NCI-H526 (cell line): ENCODE measurements around the gene KLC1.
A peak's percentile ranks its signal among the peaks of the same experiment; 100 is the strongest.
"Not testable (repeated sequence)": the region's sequence is repeated elsewhere in the genome, so short reads cannot be mapped to it uniquely, and the experiment has no call there.

Experiments
- DNase-seq, 2 experiments: peaks; one replicate each; lab custom pipeline; 2025; lab: John Stamatoyannopoulos, UW

Gene KLC1

DNA sequence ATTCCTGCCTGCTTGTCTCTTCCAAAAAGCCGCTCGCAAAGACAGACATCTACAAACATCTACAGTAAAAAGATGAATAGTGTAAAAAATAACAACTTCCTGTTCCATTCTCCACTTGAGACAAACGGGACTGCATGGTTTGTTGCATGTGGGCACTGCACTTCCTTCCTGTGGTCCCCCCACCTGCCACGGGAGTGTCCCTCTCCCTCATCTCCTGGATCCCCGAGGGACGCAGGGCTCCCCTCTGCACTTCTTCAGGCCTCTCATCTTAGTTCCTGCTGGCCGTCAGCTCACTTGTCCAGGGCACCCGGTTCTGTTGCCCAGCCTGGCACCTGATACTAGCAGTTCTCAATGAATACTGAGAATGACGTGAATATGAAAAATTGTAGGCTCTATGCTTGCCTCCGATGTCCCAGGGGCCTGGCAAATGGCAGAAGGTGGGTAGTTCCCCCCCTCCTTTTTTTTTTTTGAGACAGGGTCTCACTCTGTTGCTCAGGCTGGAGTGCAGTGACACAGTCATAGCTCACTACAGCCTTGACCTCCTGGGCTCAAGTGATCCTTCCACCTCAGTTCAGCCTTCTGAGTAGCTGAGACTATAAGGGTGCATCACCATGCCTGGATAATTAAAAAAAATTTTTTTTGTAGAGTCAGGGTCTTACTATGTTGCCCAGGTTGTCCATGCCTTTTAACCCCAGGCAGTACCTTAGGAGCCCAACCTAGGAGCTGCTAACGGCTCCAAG is 3.5 kb upstream of the KLC1 start:
- no peak for DNase-seq

DNA sequence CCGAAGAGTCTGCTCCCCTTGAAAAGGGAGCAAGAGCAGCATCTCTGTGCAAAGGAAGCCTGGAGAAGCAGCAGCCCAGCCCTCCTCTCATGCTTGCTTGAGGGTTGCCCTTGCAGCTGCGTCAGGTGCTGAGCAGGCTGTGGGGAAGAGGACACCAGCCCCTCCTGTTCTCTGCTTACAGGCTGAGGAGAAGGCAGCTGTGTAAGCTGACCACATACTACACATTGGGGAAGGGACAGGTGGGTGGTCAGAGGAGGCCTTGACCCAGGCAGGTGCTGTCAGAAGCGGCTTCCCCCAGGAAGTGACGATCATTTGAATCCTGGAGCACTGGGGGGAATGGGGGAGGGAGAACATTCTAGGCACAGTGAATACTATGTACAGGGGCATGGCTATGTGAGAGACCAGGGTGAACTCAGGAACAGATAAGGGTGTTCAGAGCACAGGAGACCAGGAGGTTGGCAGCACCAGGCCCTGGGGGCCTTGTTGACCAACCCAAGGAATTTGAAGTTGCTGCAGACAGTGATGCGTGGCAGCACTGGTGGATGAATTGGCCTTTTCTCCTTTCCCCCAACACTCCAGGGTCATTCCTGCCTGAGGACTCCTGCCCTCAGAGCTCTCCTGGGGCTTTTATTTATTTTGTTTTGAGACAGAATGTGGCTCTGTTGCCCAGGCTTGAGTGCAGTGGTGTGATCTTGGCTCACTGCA is 2.7 kb upstream of the KLC1 start:
- no peak for DNase-seq

DNA sequence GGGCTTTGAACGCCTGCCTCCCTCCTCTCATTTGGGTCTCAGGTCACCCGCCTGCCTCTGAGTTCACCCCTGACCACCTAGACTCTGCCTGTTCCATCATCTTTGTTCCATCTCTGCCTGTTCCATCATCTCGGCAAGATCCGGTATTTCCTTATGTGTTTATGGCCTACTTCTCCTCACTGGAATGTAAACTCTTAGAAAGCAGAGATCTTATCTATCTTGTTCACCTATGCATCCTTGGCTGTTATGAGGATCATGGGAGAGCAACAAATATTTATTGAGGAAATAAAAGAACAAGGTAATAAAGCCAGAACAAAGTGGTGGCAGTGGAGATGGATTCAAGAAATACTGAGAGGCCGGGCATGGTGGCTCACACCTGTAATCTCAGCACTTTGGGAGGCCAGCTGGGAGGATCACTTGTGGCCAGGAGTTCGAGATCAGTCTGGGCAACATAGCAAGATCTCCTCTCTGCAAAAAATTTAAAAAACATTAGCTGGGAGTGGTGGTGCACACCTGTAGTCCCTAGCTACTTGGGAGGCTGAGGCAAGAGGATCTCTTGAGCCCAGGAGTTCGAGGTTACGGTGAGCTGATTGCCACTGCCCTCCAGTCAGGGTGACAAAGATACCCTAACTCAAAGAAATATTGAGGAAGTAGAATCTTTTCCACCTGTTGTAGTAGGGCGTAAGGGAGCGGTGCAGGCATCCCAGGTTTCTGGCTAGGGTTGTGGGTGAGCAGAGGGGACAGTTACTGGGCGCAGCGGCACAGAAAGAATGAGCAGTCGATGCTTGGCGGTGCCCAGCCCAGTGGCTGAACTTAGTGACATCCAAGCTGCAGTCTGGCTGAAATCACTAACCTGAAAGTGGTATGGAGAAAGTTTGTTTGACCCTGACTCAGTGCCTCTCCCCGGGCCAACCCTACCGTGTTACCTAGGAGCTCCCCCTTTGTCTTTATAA is 1.7 kb upstream of the KLC1 start:
- DNase-seq = no peak

DNA sequence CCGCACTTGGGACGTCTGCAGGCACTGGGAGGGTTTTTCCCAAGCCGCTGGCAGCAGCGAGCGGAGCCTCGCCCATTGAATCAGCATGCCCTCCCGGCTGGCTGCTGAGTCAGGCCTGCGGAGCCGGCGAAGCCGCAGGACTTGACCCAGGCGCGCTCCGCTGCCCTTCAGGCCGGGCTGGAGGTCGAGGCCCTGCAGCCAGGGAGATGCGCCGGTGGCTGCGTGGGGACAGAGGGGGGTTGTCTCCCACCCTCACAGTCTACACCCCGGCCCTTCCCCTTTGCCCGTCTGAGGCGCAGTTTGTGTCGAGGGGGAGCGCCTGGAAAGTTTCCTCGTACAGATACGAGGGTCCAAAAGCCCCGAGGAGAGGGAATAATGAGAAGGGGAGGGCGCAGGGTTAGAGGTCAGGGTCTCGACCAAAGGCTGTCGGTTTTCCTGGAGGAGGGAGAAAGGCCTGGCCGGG is 759 bp upstream of the KLC1 start:
- DNase-seq = peak in 1 of 2 experiments; percentile 30

DNA sequence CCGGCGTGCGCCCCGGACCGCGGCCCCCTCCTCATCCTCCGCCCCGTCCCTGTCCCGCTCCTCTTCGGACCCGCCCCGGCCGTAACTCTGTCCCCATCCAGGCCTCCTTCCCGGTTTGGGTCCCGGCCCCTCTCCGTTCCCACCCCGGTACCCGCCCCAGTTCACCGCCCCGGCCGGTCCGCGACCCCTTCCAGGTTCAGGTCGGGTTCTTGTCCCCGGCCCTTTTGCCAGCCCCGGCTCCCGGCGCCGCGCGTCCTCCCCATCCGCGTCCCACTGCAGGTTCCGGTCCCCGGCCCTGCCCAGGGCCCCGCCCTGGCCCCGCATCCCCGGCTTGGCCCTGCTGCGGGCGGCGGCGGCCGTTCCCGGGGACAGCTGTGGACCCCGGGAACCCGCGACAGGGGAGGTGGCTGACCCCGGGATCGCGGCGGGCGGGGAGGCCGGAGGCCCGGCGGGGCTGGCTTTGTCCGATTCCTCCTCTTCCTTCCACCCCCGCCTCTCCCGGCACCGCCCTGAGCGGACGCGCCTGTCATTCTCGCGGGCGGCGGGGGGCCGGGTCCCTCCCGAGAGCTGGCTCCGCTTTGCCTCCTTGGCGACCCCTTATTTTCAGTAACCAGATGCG is 601 bp downstream of the KLC1 start:
- peak in 1 of 2 experiments; percentile 43 for DNase-seq

DNA sequence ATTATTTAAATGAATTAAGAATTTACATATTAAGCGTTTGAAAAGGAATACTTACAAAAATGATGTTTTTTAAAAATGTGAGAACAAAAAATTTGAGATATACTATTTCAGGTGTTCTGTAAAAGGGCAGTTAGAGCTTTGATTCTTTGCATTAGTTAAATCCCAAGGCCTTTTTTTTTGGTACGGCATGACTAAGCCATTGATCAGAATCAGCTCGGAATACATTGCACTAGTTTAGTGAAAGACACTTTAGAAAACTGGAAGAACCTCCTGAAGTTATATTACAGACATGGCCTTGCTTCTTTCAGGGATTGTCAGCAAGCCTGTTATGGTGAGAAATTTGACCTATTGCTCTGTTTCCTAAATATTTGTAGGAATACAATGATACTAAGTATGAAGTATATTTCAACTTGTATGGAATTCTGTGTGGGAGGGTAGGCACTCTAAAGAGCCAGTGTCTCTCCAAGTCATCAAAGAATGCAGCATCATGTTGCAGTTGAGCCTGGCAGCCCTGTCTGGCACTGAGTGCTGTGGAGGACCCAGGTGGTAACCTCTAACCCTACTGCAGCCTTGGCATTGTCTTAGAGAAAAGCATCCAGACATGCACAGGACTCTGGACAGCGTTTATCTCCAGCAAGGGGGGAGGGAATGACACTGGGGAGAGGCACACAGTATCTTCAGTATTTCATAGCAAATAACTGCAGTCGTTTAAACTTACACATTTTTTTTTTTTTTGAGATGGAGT is 1.5 kb downstream of the KLC1 start:
- DNase-seq = no peak

DNA sequence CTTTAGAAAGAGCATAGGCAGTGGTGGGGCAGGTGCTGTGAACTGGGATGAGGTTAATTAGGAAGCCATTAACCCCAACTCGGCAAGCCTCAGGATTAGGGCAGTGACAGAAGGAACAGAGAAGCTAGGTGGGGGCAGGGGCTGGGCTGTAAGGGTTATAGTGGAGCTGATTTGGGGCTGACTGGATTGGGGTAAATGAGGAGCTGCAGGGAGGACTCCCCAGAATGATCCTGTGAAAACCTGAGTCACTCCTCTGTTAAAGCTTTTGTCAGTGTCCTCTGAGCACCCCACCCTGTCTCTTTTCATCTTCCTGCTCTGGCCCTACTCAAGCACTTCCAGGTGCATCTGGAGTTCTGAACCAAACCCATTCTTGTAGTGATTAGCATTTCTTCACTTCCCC is 4.4 kb downstream of the KLC1 start:
- no peak for DNase-seq

DNA sequence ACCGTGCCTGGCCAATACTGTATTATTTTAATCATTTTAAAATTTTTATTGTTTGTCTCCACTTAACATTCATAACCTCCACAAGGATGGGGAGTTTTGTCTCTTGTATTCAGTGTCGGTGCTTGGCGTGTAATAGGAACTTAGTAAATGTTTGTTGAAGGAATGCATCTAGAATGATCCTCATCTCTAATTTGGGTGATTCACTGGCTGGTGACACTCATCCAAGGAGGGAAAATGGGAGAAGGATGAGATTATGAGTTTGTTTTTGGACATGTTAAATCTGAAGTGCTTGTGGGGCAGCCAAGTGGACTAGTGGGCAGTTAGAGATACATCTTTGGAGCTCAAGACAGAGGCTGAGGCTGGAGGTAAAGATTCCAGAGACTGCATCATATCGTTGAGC is 5.1 kb downstream of the KLC1 start:
- DNase-seq = no peak

DNA sequence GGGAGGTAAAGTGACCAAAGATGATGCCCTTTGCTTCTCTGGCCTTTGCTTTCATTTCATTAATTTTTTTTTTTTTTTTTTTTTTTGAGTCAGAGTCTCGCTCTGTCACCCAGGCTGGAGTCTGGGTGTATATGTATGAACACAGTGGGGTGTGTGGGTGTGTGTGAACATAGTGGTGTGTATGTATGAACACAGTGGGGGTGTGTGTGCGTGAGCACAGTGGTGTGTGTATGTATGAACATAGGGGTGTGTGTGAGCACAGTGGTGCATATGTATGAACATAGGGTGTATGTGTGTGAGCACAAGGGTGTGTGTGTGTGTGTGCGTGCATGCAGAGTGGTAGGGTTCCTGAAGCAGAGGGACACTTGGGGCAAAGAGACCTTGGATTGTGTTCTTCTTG is 9.6 kb downstream of the KLC1 start:
- no peak for DNase-seq

DNA sequence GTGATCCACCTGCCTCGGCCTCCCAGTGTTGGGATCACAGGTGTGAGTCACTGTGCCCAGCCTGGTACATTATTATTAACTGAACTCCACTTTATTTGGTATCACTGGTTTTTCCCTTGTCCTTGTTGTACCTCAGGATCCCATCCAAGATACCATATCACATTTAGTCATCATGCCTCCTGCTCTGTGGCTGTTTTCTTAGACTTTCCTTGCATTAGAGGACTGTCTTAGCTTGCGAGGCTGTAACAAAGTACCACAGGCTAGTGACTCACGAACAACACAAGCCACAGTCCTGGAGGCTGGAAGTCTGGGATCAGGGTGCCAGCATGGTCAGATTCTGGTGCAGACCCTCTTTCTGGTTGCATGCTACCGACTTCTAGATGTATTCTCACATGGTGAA is 12.2 kb downstream of the KLC1 start:
- no peak for DNase-seq

DNA sequence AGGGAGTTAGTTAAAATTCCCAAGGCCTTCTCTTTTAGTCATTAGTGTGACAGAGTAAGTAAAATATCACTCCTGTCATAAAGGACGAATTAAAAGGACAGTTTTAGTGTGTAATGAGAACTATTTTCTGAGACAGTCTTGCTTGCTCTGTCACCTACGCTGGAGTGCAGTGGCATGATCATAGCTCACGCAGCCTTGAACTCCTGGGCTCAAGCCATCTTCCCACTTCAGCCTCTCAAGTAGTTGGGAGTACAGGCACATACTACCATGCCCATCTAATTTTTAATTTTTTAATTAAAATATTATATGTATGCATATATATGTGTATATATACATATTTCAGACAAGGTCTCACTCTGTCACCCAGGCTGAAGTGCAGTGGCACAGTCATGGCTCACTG is 17.2 kb downstream of the KLC1 start:
- no peak for DNase-seq

DNA sequence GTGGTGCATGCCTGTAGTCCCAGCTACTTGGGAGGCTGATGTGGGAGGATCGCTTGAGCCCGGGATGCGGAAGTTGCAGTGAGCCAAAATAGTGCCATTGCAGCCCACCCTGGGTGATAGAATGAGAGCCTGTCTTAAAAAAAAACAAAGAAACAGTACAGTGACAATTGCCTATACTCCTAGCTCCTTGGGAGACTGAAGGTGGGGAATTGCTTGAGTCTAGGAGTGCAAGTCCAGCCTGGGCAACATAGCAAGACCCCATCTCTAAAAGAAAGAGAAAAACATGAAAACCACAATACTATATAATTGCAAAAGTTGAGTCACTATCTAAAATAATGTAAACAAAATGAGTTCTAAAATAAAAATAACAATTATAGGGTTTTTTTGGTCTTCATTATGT is 20.0 kb downstream of the KLC1 start:
- DNase-seq = no peak

DNA sequence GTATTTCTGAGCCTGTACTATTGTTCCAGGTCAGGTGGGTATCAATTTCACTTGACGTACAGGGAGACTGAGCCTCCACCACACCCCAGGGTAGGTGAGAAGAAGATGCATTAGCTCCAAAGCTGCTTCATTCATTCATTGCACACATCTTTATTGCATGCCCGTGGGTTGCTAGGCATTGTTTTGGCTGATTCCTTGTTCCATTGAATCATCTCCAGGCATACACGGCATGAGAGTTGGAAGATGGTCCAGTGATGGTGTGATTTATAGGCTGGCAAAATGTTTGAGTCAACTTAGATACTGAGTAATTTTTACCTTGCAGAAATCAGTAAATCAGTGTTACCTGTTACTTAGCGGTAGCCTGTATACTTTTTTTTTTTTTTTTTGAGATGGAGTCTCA is 21.2 kb downstream of the KLC1 start:
- no peak for DNase-seq

DNA sequence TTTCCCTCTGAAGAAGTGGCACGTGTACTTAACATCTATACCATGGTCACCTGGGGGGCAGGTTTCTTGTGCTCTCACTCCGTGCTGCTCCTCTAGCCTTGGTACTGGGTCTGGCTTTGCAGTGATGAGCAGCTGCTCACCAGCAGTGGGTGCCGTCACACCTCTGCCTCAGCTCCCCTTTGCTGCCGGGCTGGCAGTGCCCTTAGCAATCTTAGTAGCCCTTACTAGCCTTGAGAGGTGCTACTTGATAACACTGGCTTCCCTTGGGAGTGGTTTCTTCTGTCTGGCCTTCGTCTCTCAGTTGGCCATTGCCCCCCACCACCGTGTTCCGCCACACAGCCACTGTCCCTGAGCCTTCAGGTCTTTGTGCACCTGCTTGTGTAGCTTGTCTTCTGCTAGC is 22.6 kb downstream of the KLC1 start:
- no peak for DNase-seq

DNA sequence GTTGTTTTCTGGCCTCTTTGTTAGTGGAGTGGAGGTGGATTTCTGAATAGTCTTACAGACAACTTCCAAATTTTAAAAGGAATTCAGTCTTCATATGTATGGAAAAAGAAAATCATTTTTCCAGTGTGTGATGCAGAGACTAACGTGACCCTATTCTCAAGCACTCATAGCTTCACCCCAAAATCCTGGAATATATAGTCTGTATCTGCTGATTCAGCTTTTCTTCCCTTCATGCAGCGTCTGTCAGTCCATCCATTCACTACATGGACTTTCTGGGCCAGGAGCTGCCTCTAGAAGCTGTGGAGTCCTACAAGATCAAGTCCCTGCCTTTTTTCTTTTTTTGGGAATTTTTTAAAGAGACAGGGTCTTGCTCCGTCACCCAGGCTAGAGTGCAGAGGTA is 23.8 kb downstream of the KLC1 start:
- DNase-seq = no peak

DNA sequence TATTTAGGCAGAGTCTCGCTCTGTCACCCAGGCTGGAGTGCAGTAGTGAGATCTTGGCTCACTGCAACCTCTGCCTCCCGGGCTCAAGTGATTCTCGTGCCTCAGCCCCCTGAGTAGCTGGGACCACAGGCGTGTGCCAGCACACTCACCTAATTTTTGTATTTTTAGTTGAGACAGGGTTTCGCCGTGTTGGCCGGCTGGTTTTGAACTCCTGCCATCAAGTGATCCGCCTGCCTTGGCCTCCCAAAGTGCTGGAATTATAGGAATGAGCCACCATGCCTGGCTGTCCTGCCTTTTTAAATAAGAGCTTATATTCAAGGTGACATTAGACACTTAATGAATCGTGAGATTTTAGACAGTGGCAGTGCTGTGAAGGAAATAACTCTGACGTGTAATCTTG is 24.3 kb downstream of the KLC1 start:
- DNase-seq = not testable (repeated sequence)

DNA sequence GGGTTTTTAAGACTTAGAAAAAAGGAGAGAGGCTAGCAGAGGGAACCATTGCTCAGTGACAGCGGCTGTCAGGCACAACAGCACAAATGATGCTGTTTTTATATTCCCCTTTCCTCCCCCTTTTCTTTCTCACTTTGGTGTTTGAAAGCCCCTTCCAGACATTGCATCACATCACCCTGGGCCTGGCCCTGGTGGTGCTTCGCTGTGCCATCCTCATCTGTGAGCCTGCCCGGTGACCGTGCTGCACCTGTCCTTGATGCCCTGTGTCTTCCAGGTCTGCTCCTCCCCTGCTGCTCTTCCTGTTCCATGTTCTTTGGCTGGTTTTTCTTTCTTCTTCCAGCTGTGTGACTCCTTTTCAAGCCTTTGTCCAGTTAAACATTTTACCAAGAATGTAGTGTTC is 24.8 kb downstream of the KLC1 start:
- DNase-seq = no peak

DNA sequence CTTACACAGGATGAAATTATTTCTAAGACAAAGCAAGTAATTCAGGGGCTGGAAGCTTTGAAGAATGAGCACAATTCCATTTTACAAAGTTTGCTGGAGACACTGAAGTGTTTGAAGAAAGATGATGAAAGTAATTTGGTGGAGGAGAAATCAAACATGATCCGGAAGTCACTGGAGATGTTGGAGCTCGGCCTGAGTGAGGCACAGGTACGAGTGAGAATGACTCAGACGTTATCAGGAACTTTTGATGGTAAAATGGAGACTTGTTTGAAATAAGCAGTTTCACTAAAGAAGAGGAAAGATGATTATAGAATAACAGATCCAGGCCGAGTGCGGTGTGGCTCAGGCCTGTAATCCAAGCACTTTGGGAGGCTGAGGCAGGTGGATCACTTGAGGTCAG is 25.6 kb downstream of the KLC1 start:
- no peak for DNase-seq

DNA sequence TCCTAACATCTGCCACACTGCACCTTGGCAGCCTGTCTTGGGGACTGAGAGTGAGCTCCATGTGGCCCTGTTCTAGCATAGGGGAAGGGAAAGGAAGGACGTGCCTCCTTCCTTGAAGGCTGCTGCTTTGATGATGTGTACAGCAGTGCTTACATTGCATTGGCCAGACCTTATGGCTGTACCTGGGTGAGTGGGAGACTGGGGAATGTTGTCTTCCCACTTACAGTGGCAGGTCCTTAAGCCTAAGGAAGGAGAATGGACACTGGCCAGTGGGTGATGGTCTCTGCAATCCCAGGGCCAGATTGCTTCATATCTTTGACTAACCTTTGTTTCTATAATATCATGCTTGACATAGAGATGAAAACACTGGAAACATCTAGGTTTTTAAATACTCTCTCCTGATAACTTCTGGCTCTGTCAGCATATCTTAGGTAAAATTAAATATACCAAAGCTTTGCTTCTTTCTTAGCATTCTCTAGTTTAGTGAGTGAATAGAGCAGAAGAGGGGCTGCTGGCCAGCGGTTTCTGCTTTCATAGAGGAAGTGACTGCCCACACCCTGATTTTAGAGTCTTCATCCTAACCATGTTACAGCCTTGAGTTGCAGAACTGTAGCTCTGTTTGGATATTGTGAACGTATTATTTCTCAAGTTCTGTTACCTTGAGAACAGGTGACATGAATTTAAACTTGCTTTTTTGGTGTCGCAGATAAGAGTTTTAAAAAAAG is 27.2 kb downstream of the KLC1 start:
- DNase-seq = no peak

DNA sequence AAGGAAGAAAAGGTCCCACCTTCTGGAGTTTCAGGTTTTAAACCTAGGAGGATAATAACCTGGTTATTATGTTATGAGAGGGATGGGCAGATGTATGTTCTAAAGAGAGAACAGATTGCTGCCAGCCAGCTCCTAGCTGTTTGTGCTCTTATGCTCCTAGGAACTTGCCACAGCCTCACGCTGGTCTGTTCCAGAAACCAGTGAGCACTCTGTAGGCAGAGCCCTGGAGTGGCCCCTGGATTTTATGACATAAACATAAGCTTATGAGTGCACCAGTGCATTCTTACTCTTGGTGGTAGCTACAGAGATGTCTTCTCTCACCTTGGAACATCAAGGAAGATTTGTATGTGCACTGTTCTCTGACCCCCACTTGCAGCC is 27.7 kb downstream of the KLC1 start:
- DNase-seq = no peak

DNA sequence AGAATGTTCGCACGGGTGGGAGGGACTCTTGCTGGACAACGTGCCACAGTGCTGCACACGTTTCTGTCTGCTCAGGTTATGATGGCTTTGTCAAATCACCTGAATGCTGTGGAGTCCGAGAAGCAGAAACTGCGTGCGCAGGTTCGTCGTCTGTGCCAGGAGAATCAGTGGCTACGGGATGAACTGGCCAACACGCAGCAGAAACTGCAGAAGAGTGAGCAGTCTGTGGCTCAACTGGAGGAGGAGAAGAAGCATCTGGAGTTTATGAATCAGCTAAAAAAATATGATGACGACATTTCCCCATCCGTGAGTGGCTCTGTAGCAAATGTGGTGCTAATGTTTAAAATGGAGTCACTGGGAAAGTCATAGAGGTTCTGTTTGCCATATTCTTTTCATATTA is 28.5 kb downstream of the KLC1 start:
- DNase-seq = no peak
